Skeletal muscle satellite cell (primary cell): Measurements from ENCODE around the gene TRABD2B.

Source experiments
- H3K27me3 ChIP-seq: 2 replicates; pipeline ENCODE4 v1.7.0; 2013; ENCODE audit warnings: low read length; ENCODE audit not compliant: control insufficient read depth, insufficient read depth
- H3K36me3 ChIP-seq: 2 replicates; pipeline ENCODE4 v1.7.0; 2013; ENCODE audit warnings: mild to moderate bottlenecking, control low read depth, low read length; ENCODE audit not compliant: insufficient read depth
- H3K4me1 ChIP-seq: 2 replicates; pipeline ENCODE4 v1.7.0; 2013; ENCODE audit warnings: low read length; ENCODE audit not compliant: control insufficient read depth, insufficient read depth
- H3K4me2 ChIP-seq: 2 replicates; pipeline ENCODE4 v1.7.0; 2013; ENCODE audit warnings: mild to moderate bottlenecking, low read length
- H3K4me3 ChIP-seq: 2 replicates; pipeline ENCODE4 v1.7.0; 2013; ENCODE audit warnings: low read length
- H3K9ac ChIP-seq: 2 replicates; pipeline ENCODE4 v1.7.0; 2013; ENCODE audit warnings: mild to moderate bottlenecking, low read depth, low read length, moderate library complexity
- H3K9me3 ChIP-seq: replicated peaks from 2 replicates; pipeline ENCODE4 v1.7.0; 2013; ENCODE audit warnings: mild to moderate bottlenecking, control low read depth, low read length

Gene TRABD2B

GRCh38 chr1:47722101-47722500 lies 275.1 kb downstream of the TRABD2B start:
- no peak overlapping the region for H3K9ac ChIP-seq
- H3K36me3 ChIP-seq: no peaks in the 10 kb centered on the region
- H3K4me2 ChIP-seq: no peak overlapping the region
- peaks cover 78% of the 10 kb centered on the region for H3K27me3 ChIP-seq
- no peaks in the 10 kb centered on the region for H3K9me3 ChIP-seq
- no peak overlapping the region for H3K4me3 ChIP-seq
- H3K4me1 ChIP-seq: no peaks in the 10 kb centered on the region

GRCh38 chr1:47720111-47720510 lies 277.1 kb downstream of the TRABD2B start:
- no peaks in the 10 kb centered on the region for H3K36me3 ChIP-seq
- no peaks in the 10 kb centered on the region for H3K9me3 ChIP-seq
- peaks cover 82% of the 10 kb centered on the region for H3K27me3 ChIP-seq
- H3K9ac ChIP-seq: no peak overlapping the region
- no peak overlapping the region for H3K4me2 ChIP-seq
- H3K4me3 ChIP-seq: no peak overlapping the region
- H3K4me1 ChIP-seq: no peaks in the 10 kb centered on the region

- H3K36me3 ChIP-seq: no peaks in the 10 kb centered on the region
- no peaks in the 10 kb centered on the region for H3K4me1 ChIP-seq
- H3K27me3 ChIP-seq: peaks cover 72% of the 10 kb centered on the region
Measured at GRCh38 chr1:47717341-47717740, 279.8 kb downstream of the TRABD2B start.

GRCh38 chr1:47713975-47714767 lies 283.0 kb downstream of the TRABD2B start:
- Histone ChIP-seq H3K4me3 (no peak overlapping the region), H3K9ac (no peak overlapping the region), H3K4me1 (peaks cover 9% of the 10 kb centered on the region), H3K27me3 (peaks cover 77% of the 10 kb centered on the region), H3K4me2 (no peak overlapping the region), H3K36me3 (no peaks in the 10 kb centered on the region), H3K9me3 (no peaks in the 10 kb centered on the region)

More at GRCh38 chr1:47717341-47717740, 279.8 kb downstream of the TRABD2B start:
- no peaks in the 10 kb centered on the region for H3K9me3 ChIP-seq
- no peak overlapping the region for H3K9ac ChIP-seq
- H3K4me3 ChIP-seq: no peak overlapping the region
- H3K4me2 ChIP-seq: no peak overlapping the region

GRCh38 chr1:47713333-47713953 lies 283.7 kb downstream of the TRABD2B start:
- Histone ChIP-seq H3K9ac (no peak overlapping the region), H3K4me3 (no peak overlapping the region), H3K4me2 (no peak overlapping the region), H3K36me3 (no peaks in the 10 kb centered on the region), H3K4me1 (peaks cover 15% of the 10 kb centered on the region), H3K27me3 (peaks cover 78% of the 10 kb centered on the region), H3K9me3 (no peaks in the 10 kb centered on the region)

DNA sequence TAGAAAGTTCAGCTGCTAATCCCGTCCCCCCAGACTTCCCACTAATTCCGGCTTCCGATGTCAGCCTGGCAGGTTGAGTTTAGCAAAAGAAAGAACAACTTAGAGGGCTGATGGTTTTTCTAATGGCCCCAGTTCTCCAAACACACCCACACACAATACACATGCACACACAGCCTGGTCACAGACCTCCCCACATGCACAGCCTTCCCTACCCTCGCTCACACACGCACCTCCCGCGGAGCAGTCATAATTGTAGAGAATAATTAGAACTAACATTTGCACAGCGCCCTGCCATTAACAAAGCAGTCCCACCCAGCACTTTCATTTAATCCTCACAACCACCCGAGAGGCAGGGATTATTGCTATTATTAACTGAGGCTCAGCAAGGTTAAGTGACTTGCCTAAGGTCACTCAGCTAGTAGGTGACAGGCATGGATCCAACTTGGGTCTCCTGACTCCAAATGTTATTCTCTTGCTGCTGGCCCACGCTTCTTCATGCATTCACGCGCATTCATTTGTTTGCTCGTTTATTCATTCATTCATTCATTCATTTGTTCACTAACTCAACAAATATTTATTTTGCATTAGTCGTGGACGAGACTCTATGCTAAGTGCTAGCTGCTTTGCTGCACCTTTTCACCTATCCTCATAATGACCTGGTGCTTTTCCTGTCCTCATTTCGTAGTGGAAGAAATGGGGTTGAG lies 284.4 kb downstream of the TRABD2B start:
- no peaks in the 10 kb centered on the region for H3K36me3 ChIP-seq
- no peaks in the 10 kb centered on the region for H3K9me3 ChIP-seq
- peaks cover 78% of the 10 kb centered on the region for H3K27me3 ChIP-seq
- H3K4me2 ChIP-seq: no peak overlapping the region
- peaks cover 15% of the 10 kb centered on the region for H3K4me1 ChIP-seq
- H3K4me3 ChIP-seq: no peak overlapping the region
- H3K9ac ChIP-seq: no peak overlapping the region

GRCh38 chr1:47711848-47712492 lies 285.2 kb downstream of the TRABD2B start:
- Histone ChIP-seq H3K9ac (no peak overlapping the region), H3K27me3 (peaks cover 77% of the 10 kb centered on the region)

GRCh38 chr1:47711184-47711847 lies 285.9 kb downstream of the TRABD2B start:
- Histone ChIP-seq H3K36me3 (no peaks in the 10 kb centered on the region), H3K4me3 (no peak overlapping the region), H3K4me1 (peaks cover 15% of the 10 kb centered on the region), H3K4me2 (no peak overlapping the region), H3K9me3 (no peaks in the 10 kb centered on the region), H3K27me3 (peaks cover 77% of the 10 kb centered on the region), H3K9ac (no peak overlapping the region)

More at GRCh38 chr1:47711848-47712492, 285.2 kb downstream of the TRABD2B start:
- H3K4me3 ChIP-seq: no peak overlapping the region
- H3K4me2 ChIP-seq: no peak overlapping the region
- peaks cover 15% of the 10 kb centered on the region for H3K4me1 ChIP-seq
- H3K9me3 ChIP-seq: no peaks in the 10 kb centered on the region
- no peaks in the 10 kb centered on the region for H3K36me3 ChIP-seq
